CD14-positive monocyte (primary cell): ENCODE measurements around the gene OR5AP2. TPM values are rescaled to one million over a fixed set of nuclear protein-coding genes. Genes with fewer than 3 reads are reported as not detected.
"Not testable (repeated sequence)": the region's sequence is repeated elsewhere in the genome, so short reads cannot be mapped to it uniquely, and the experiment has no call there.

Experiments used
- DNase-seq, 3 donors: peaks; one replicate each; pipeline ENCODE4 v3.0.0-alpha.2; 2011 to 2022
- H2AFZ ChIP-seq: 2 replicates; pipeline ENCODE4 v1.6.0; 2012; ENCODE audit warnings: mild to moderate bottlenecking, low read depth, low read length, inconsistent platforms; ENCODE audit not compliant: insufficient read depth, poor library complexity, severe bottlenecking
- H3K27ac ChIP-seq, 2 donors: 1 replicate in 1 of 2; 2 replicates in 1 of 2; pipeline ENCODE4 v1.5.1; 2012 to 2013; ENCODE audit warnings: low read length in 2 of 2, control low read depth in 1 of 2, inconsistent platforms in 1 of 2, low read depth in 1 of 2, mild to moderate bottlenecking in 1 of 2
- H3K27me3 ChIP-seq, 2 donors: one replicate each; pipeline versions ENCODE4 v1.6.0 to v1.6.1; 2011 to 2013; ENCODE audit warnings: low read length in 2 of 2; ENCODE audit not compliant: control insufficient read depth in 2 of 2, insufficient read depth in 2 of 2
- H3K36me3 ChIP-seq, 2 donors: replicated peaks in 1 of 2; 1 replicate in 1 of 2; 2 replicates in 1 of 2; pipeline versions ENCODE4 v1.5.1 to v1.6.1; 2012 to 2013; ENCODE audit warnings: low read length in 2 of 2, control low read depth in 1 of 2, inconsistent platforms in 1 of 2, mild to moderate bottlenecking in 1 of 2; ENCODE audit not compliant: insufficient read depth in 2 of 2, control insufficient read depth in 1 of 2
- H3K4me1 ChIP-seq, 2 donors: 1 replicate in 1 of 2; 2 replicates in 1 of 2; pipeline versions ENCODE4 v1.5.1 to v1.6.1; 2012 to 2013; ENCODE audit warnings: low read length in 2 of 2, control low read depth in 1 of 2, inconsistent platforms in 1 of 2, mild to moderate bottlenecking in 1 of 2, moderate library complexity in 1 of 2; ENCODE audit not compliant: insufficient read depth in 2 of 2, control insufficient read depth in 1 of 2
- H3K4me2 ChIP-seq: replicated peaks from 2 replicates; pipeline ENCODE3; 2012; ENCODE audit warnings: low read length, moderate library complexity, mild to moderate bottlenecking; ENCODE audit not compliant: poor library complexity, severe bottlenecking; ENCODE audit errors: extremely low read depth
- H3K4me3 ChIP-seq, 3 experiments: fragments of 200-600 bp in 1 of 3; sonication (generic) in 1 of 3; replicated peaks in 1 of 3; 1 replicate in 2 of 3; 2 replicates in 1 of 3; pipeline ENCODE4 v1.5.1; 2011 to 2013; ENCODE audit warnings: low read length in 3 of 3, mild to moderate bottlenecking in 3 of 3, control low read depth in 2 of 3, low read depth in 2 of 3, inconsistent platforms in 1 of 3, moderate library complexity in 1 of 3
- H3K79me2 ChIP-seq: 2 replicates; pipeline ENCODE4 v1.6.0; 2012; ENCODE audit warnings: mild to moderate bottlenecking, control low read depth, inconsistent platforms, low read length, moderate library complexity; ENCODE audit not compliant: insufficient read depth
- H3K9ac ChIP-seq: 2 replicates; pipeline ENCODE4 v1.6.0; 2017; ENCODE audit warnings: low read length, mild to moderate bottlenecking; ENCODE audit not compliant: insufficient read depth, poor library complexity, severe bottlenecking
- H3K9me3 ChIP-seq, 2 donors: replicated peaks in 1 of 2; 1 replicate in 1 of 2; 2 replicates in 1 of 2; pipeline versions ENCODE4 v1.5.1 to v1.6.1; 2012 to 2013; ENCODE audit warnings: low read length in 2 of 2, control low read depth in 1 of 2; ENCODE audit not compliant: control insufficient read depth in 1 of 2, insufficient read depth in 1 of 2
- H4K20me1 ChIP-seq: 2 replicates; pipeline ENCODE4 v1.6.0; 2012; ENCODE audit warnings: mild to moderate bottlenecking, low read length, control low read depth, moderate library complexity; ENCODE audit not compliant: insufficient read depth
- H3K27ac Mint-ChIP-seq, 7 donors: one replicate each; pipeline ENCODE4 v1.8.0; 2020; ENCODE audit warnings: mild to moderate bottlenecking in 7 of 7, mixed read lengths in 7 of 7, moderate library complexity in 6 of 7, inconsistent platforms in 2 of 7
- H3K27me3 Mint-ChIP-seq, 3 donors: one replicate each; pipeline ENCODE4 v1.8.0; 2021 to 2022; ENCODE audit warnings: low read depth in 3 of 3, mild to moderate bottlenecking in 3 of 3, mixed read lengths in 3 of 3, moderate library complexity in 3 of 3, inconsistent platforms in 1 of 3
- H3K36me3 Mint-ChIP-seq, 2 donors: one replicate each; pipeline ENCODE4 v1.8.0; 2020; ENCODE audit warnings: mixed read lengths in 2 of 2, inconsistent platforms in 1 of 2, mild to moderate bottlenecking in 1 of 2
- H3K4me1 Mint-ChIP-seq: one replicate; pipeline ENCODE4 v1.8.0; 2020; ENCODE audit warnings: mild to moderate bottlenecking, mixed read lengths
- H3K4me3 Mint-ChIP-seq, 2 donors: one replicate each; pipeline ENCODE4 v1.8.0; 2020; ENCODE audit warnings: mild to moderate bottlenecking in 2 of 2, mixed read lengths in 2 of 2, moderate library complexity in 1 of 2
- H3K9me3 Mint-ChIP-seq, 7 donors: one replicate each; pipeline ENCODE4 v1.8.0; 2020 to 2022; ENCODE audit warnings: mixed read lengths in 7 of 7, mild to moderate bottlenecking in 6 of 7, moderate library complexity in 6 of 7, inconsistent platforms in 2 of 7
- CTCF ChIP-seq: fragments of 200-600 bp; IDR thresholded peaks from one replicate; pipeline ENCODE4 v1.8.0; 2022; ENCODE audit warnings: antibody characterized with exemption, mild to moderate bottlenecking
- WGBS: methylation state at CpG from one replicate; pipeline ENCODE4 v1.1.5; 2013; ENCODE audit warnings: missing lambda C conversion rate; ENCODE audit not compliant: insufficient coverage; 5-methylcytosine and 5-hydroxymethylcytosine counted together
- intact Hi-C, 2 donors: fragments of 100-400 bp; cut with micrococcal nuclease; formaldehyde crosslinking; loops; one replicate each; pipeline versions ENCODE4 v1.15.0 to v1.15.1; 2023
- polyA minus RNA-seq: library from RNA; depleted of rRNA, polyadenylated mRNA; stranded (reverse); fragments of >200 nt; gene quantifications from 2 replicates; pipeline ENCODE4 v1.2.3, GENCODE V29; 2012
- polyA plus RNA-seq, 3 donors: library from polyadenylated mRNA; depleted of rRNA in 1 of 3; unstranded in 2 of 3; stranded (reverse) in 1 of 3; fragments of 300-500 nt in 2 of 3; fragments of >200 nt in 1 of 3; fragmentation: Illumina TruSeq in 2 of 3; gene quantifications; 1 replicate in 2 of 3; 2 replicates in 1 of 3; pipeline ENCODE4 v1.2.3, GENCODE V29; 2012 to 2021
- total RNA-seq, 12 experiments: library from RNA in 1 of 12; stranded (reverse) in 1 of 12; fragments of 120-200 nt in 1 of 12; gene quantifications; one replicate each; pipeline ENCODE4 v1.2.4 and lab custom pipeline; 2013 to 2026; ENCODE audit warnings: mixed read lengths in 6 of 12, inconsistent platforms in 1 of 12

Gene OR5AP2
- not detected for total RNA-seq (2013)
- polyA plus RNA-seq (not detected), polyA minus RNA-seq (not detected in 2 replicates), total RNA-seq (lab: John Stamatoyannopoulos, UW) (0 to 0.30 (median 0) reads per million in 11 experiments)

GRCh38 chr11:56642339-56642738, at the start of gene OR5AP2:
OR5AP2 (minus strand) TSS chr11:56642439; CDS start chr11:56642439, 0 bp downstream.
- H3K36me3 Mint-ChIP-seq, result no peaks in the 10 kb centered on the region
- H3K4me3 ChIP-seq, result no peak within 1 kb of the TSS
- H3K4me2 ChIP-seq, result no peak within 1 kb of the TSS
- no peaks in the 10 kb centered on the region for H3K36me3 ChIP-seq
- H3K9me3 ChIP-seq, result peaks cover 9 to 10% of the 10 kb centered on the region in 2 donors
- H3K4me3 Mint-ChIP-seq, result no peak within 1 kb of the TSS
- no peaks in the 10 kb centered on the region for H4K20me1 ChIP-seq
- H3K27ac ChIP-seq, result no peak within 1 kb of the TSS
- no peaks in the 10 kb centered on the region for H3K4me1 ChIP-seq
- no peak within 1 kb of the TSS for H3K27ac Mint-ChIP-seq
- H3K4me1 Mint-ChIP-seq, result no peaks in the 10 kb centered on the region
- no peaks in the 10 kb centered on the region for H3K79me2 ChIP-seq
- intact Hi-C loops, result no loop called here
- H3K9ac ChIP-seq, result no peak within 1 kb of the TSS
- no peak for TF ChIP-seq CTCF
- H3K27me3 ChIP-seq, result no peaks in the 10 kb centered on the region
- peaks cover 3 to 13% (median 6%) of the 10 kb centered on the region in 7 donors for H3K9me3 Mint-ChIP-seq
- no CpG with 5 or more reads among the region's 2 CpGs for WGBS
- no peaks in the 10 kb centered on the region for H3K27me3 Mint-ChIP-seq
- no peak within 1 kb of the TSS for H2AFZ ChIP-seq
- no peak for DNase-seq

GRCh38 chr11:56691179-56691578, 48.9 kb upstream of the OR5AP2 start:
- H2AFZ ChIP-seq, H3K27ac Mint-ChIP-seq, H3K4me1 ChIP-seq, intact Hi-C loops, H3K9ac ChIP-seq, H3K4me3 ChIP-seq, H3K9me3 ChIP-seq, H3K27me3 Mint-ChIP-seq, H3K4me2 ChIP-seq, H4K20me1 ChIP-seq, H3K4me3 Mint-ChIP-seq, H3K4me1 Mint-ChIP-seq, H3K27ac ChIP-seq, DNase-seq, H3K9me3 Mint-ChIP-seq, H3K79me2 ChIP-seq, H3K36me3 ChIP-seq, H3K36me3 Mint-ChIP-seq, H3K27me3 ChIP-seq: not testable (repeated sequence)
- WGBS, result 100% methylated on average over 1 of the region's 3 CpGs
